HepG2 (cell line): ENCODE results near the gene POU2AF3. TPM values are rescaled to one million over a fixed set of nuclear protein-coding genes. Genes with fewer than 3 reads are reported as not detected.
A peak's percentile ranks its signal among the peaks of the same experiment; 100 is the strongest.

Experiments used
- AHDC1 ChIP-seq: sonication (generic); formaldehyde crosslinking; IDR thresholded peaks from 2 replicates; pipeline ENCODE4 v1.5.1; 2020; ENCODE audit warnings: mild to moderate bottlenecking, missing genetic modification reagents, borderline replicate concordance
- ARNT ChIP-seq: fragments of 450-650 bp; IDR thresholded peaks from 2 replicates; pipeline ENCODE4 v1.6.1; 2017
- CCDC6 ChIP-seq: sonication (generic); formaldehyde crosslinking; IDR thresholded peaks from 2 replicates; pipeline ENCODE4 v1.8.1; 2022; ENCODE audit warnings: mild to moderate bottlenecking, missing genetic modification reagents, moderate library complexity
- ELF1 ChIP-seq: sonication (generic); formaldehyde crosslinking; IDR thresholded peaks from 2 replicates; pipeline ENCODE4 v1.4.0; 2020; ENCODE audit warnings: missing genetic modification reagents
- HMGXB4 ChIP-seq, 2 experiments: sonication (generic) in 1 of 2; formaldehyde crosslinking in 1 of 2; IDR thresholded peaks; 2 replicates each; pipeline versions ENCODE4 v1.4.0 to v1.6.1; 2018 to 2020; ENCODE audit warnings: missing genetic modification reagents in 2 of 2, borderline replicate concordance in 1 of 2, low read depth in 1 of 2, mild to moderate bottlenecking in 1 of 2, missing biosample characterization in 1 of 2
- NFYB ChIP-seq: sonication (generic); formaldehyde crosslinking; IDR thresholded peaks from 2 replicates; pipeline ENCODE4 v1.4.0; 2020; ENCODE audit warnings: missing genetic modification reagents
- NR2F1 ChIP-seq, 2 experiments: fragments of 450-650 bp in 1 of 2; formaldehyde crosslinking in 1 of 2; IDR thresholded peaks; 2 replicates each; pipeline versions ENCODE4 v1.5.0 to v1.6.1; 2016 to 2020; ENCODE audit warnings: mild to moderate bottlenecking in 1 of 2, missing compliant biosample characterization in 1 of 2, missing genetic modification reagents in 1 of 2, moderate library complexity in 1 of 2
- PPARG ChIP-seq: conservative IDR thresholded peaks from 2 replicates; pipeline ENCODE4 v1.6.1; 2016; ENCODE audit warnings: missing biosample characterization, missing genetic modification reagents
- SIX4 ChIP-seq: sonication (generic); formaldehyde crosslinking; IDR thresholded peaks from 2 replicates; pipeline ENCODE4 v1.4.0; 2020; ENCODE audit warnings: missing genetic modification reagents
- SP140L ChIP-seq: sonication (generic); formaldehyde crosslinking; IDR thresholded peaks from 2 replicates; pipeline ENCODE4 v1.4.0; 2020; ENCODE audit warnings: missing genetic modification reagents, borderline replicate concordance
- ZFP91 ChIP-seq: sonication (generic); formaldehyde crosslinking; IDR thresholded peaks from 2 replicates; pipeline ENCODE4 v1.9.0; 2022; ENCODE audit warnings: missing genetic modification reagents, mild to moderate bottlenecking, borderline replicate concordance
- ZMYM2 ChIP-seq: sonication (generic); formaldehyde crosslinking; IDR thresholded peaks from 2 replicates; pipeline ENCODE4 v1.8.0; 2022; ENCODE audit warnings: mild to moderate bottlenecking, missing genetic modification reagents
- ZNF503 ChIP-seq: sonication (generic); formaldehyde crosslinking; IDR thresholded peaks from 2 replicates; pipeline ENCODE4 v1.4.0; 2020; ENCODE audit warnings: missing genetic modification reagents
- ZNF674 ChIP-seq: sonication (generic); formaldehyde crosslinking; IDR thresholded peaks from 2 replicates; pipeline ENCODE4 v1.5.0; 2020; ENCODE audit warnings: low read depth, mild to moderate bottlenecking, missing genetic modification reagents
- ZNF691 ChIP-seq: sonication (generic); formaldehyde crosslinking; IDR thresholded peaks from 2 replicates; pipeline ENCODE4 v1.4.0; 2020; ENCODE audit warnings: missing genetic modification reagents, low read depth, mild to moderate bottlenecking, borderline replicate concordance
- polyA plus RNA-seq, 8 experiments: library from polyadenylated mRNA; depleted of rRNA in 3 of 8; stranded (reverse) in 7 of 8; unstranded in 1 of 8; fragments of >200 nt; fragmentation: Illumina TruSeq in 4 of 8; extraction: Trizol in 4 of 8; gene quantifications; 2 replicates each; pipeline versions ENCODE4 v1.2.1 to v1.2.3, GENCODE V29; 2011 to 2016; ENCODE audit warnings: low read depth in 4 of 8, missing spikeins in 1 of 8, mixed read lengths in 1 of 8; ENCODE audit not compliant: insufficient read depth in 1 of 8
- total RNA-seq, 5 experiments: library from RNA; depleted of rRNA; stranded (reverse); fragments of >200 nt; fragmentation: Illumina TruSeq; extraction: Trizol; gene quantifications; 2 replicates each; pipeline ENCODE4 v1.2.3, GENCODE V29; 2016; ENCODE audit warnings: low read depth in 1 of 5

Gene POU2AF3
- total and polyA plus RNA-seq, 2 of the 13 experiments (the other 11 are each of a cell fraction or from before 2014, with no cell fraction given) = 7.8 to 71.2 TPM

GRCh38 chr11:111334532-111335502, 36.5 kb downstream of the POU2AF3 start (continued):
- TF ChIP-seq HMGXB4 (CRISPR knock-in tag; IDR thresholded peaks at IDR 0.05; ENCODE audit: borderline replicate concordance in 1 of 2, low read depth in 1 of 2) (0 out of 4 replicates have a peak, but pooled peaks of 1 of the 2 experiments have one; percentile 10), ELF1 (CRISPR knock-in tag) (peak; percentile 6; the same call in 1 of the 2 replicates), ZNF503 (CRISPR knock-in tag) (peak; percentile 66), PPARG (CRISPR knock-in tag) (peak; percentile 70), AHDC1 (CRISPR knock-in tag) (peak; percentile 90; the same call in 1 of the 2 replicates), SIX4 (CRISPR knock-in tag) (peak; percentile 68), SP140L (CRISPR knock-in tag) (0 out of 2 replicates have a peak, but pooled peaks have one; percentile 43), CCDC6 (CRISPR knock-in tag) (no peak; the same call in 1 of the 2 replicates), ARNT (no peak), ZNF691 (CRISPR knock-in tag) (no peak), ZFP91 (peak; percentile 66), NFYB (CRISPR knock-in tag) (no peak), ZNF674 (CRISPR knock-in tag) (no peak), NR2F1 (CRISPR knock-in tag; IDR thresholded peaks at IDR 0.05) (peak; percentile 89 to 93), ZMYM2 (CRISPR knock-in tag) (no peak)
